PC-3 (cell line): ENCODE results near the gene FIBCD1. TPM values are rescaled to one million over a fixed set of nuclear protein-coding genes. Genes with fewer than 3 reads are reported as not detected.

ENCODE experiments used
- ATAC-seq: fragments of 200-7000 bp; cut with Tn5 transposase; 2 replicates; pipeline ENCODE4 v1.9.1; 2020; ENCODE audit warnings: mild to moderate bottlenecking, moderate library complexity
- BruUV-seq: library from RNA; stranded (reverse); fragments of 400-500 nt; replicated peaks from 2 replicates; lab custom pipeline; 2021; lab: Mats Ljungman, UMichigan
- CTCF ChIA-PET: fragments of 300-600 bp; sonication (Branson Sonifier 250); formaldehyde crosslinking; loops from one replicate; lab custom pipeline; 2022; ENCODE audit warnings: antibody characterized with exemption; lab: Charles Lee
- POLR2A ChIA-PET: fragments of 300-600 bp; sonication (Branson Sonifier 250); formaldehyde crosslinking; loops from one replicate; lab custom pipeline; 2022; ENCODE audit warnings: antibody characterized with exemption; ENCODE audit not compliant: unreplicated experiment; lab: Charles Lee
- DNase-seq: peaks from one replicate; pipeline ENCODE4 v3.0.0-alpha.2; 2015
- H2AFZ ChIP-seq: fragments of 300-600 bp; sonication (generic); 2 replicates; pipeline ENCODE4 v1.6.0; 2016; ENCODE audit warnings: antibody characterized with exemption, low read length
- H3F3A ChIP-seq: fragments of 300-600 bp; sonication (generic); one replicate; pipeline ENCODE4 v1.6.0; 2017; ENCODE audit warnings: antibody characterized with exemption, low read length, control low read depth, mild to moderate bottlenecking; ENCODE audit not compliant: unreplicated experiment
- H3K27ac ChIP-seq: fragments of 300-600 bp; sonication (generic); 2 replicates; pipeline ENCODE4 v1.5.1; 2016; ENCODE audit warnings: mild to moderate bottlenecking, low read length
- H3K27me3 ChIP-seq: fragments of 300-600 bp; sonication (generic); 2 replicates; pipeline ENCODE4 v1.6.1; 2016; ENCODE audit warnings: low read length, mixed read lengths
- H3K36me3 ChIP-seq: fragments of 300-600 bp; sonication (generic); 2 replicates; pipeline ENCODE4 v1.6.1; 2016; ENCODE audit warnings: low read depth, mixed run types, low read length, mixed read lengths
- H3K4me1 ChIP-seq: fragments of 300-600 bp; sonication (generic); 2 replicates; pipeline ENCODE4 v1.5.1; 2016; ENCODE audit warnings: low read length; ENCODE audit not compliant: insufficient read depth
- H3K4me2 ChIP-seq: fragments of 300-600 bp; sonication (generic); 2 replicates; pipeline ENCODE4 v1.6.0; 2016; ENCODE audit warnings: low read length
- H3K4me3 ChIP-seq: fragments of 300-600 bp; sonication (generic); 2 replicates; pipeline ENCODE4 v1.5.1; 2016; ENCODE audit warnings: mild to moderate bottlenecking, low read length, mixed read lengths
- H3K79me2 ChIP-seq: fragments of 300-600 bp; sonication (generic); 2 replicates; pipeline ENCODE4 v1.6.1; 2017; ENCODE audit warnings: low read length, mixed read lengths
- H3K9ac ChIP-seq: fragments of 300-600 bp; sonication (generic); 2 replicates; pipeline ENCODE4 v1.6.0; 2016; ENCODE audit warnings: mild to moderate bottlenecking, low read length
- H3K9me2 ChIP-seq: fragments of 300-600 bp; sonication (generic); replicated peaks from 2 replicates; pipeline ENCODE4 v1.6.1; 2016; ENCODE audit warnings: mixed run types, low read length, mixed read lengths
- H3K9me3 ChIP-seq: fragments of 300-600 bp; sonication (generic); 2 replicates; pipeline ENCODE4 v1.6.1; 2016; ENCODE audit warnings: low read length, mixed read lengths
- H4K20me1 ChIP-seq: fragments of 300-600 bp; sonication (generic); 2 replicates; pipeline ENCODE4 v1.6.1; 2016; ENCODE audit warnings: low read length, mixed read lengths
- CTCF ChIP-seq: fragments of 300-600 bp; sonication (generic); conservative IDR thresholded peaks from 2 replicates; pipeline ENCODE4 v1.5.1; 2017; ENCODE audit warnings: antibody characterized with exemption, low read depth, mild to moderate bottlenecking, low read length
- EZH2 ChIP-seq: fragments of 300-600 bp; sonication (generic); IDR thresholded peaks from one replicate; pipeline ENCODE4 v1.6.1; 2017; ENCODE audit warnings: antibody characterized with exemption, mild to moderate bottlenecking, low read length; ENCODE audit not compliant: unreplicated experiment
- EZH2phosphoT487 ChIP-seq: fragments of 300-600 bp; sonication (generic); IDR thresholded peaks from 2 replicates; pipeline ENCODE4 v1.6.1; 2018; ENCODE audit warnings: mild to moderate bottlenecking, antibody characterized with exemption, low read length, borderline replicate concordance
- intact Hi-C: fragments of 100-400 bp; cut with micrococcal nuclease; formaldehyde crosslinking; loops from 2 replicates; pipeline ENCODE4 v1.9.0; 2023
- total RNA-seq: library from RNA; depleted of rRNA; stranded (reverse); fragments of >200 nt; gene quantifications from 2 replicates; pipeline ENCODE4 v1.2.3, GENCODE V29; 2014

Gene FIBCD1
- total RNA-seq, 1 experiment from 2014 or later, result 8.9 TPM

- TF ChIP-seq EZH2 (no peak), CTCF (no peak)
- Histone ChIP-seq H3K27me3 (peaks cover 8% of the 10 kb centered on the region; the same call in 1 of the 2 replicates), H3K9me2 (no peaks in the 10 kb centered on the region), H3F3A (no peaks in the 10 kb centered on the region), H3K4me2 (no peak overlapping the region), H3K4me1 (peaks cover 24% of the 10 kb centered on the region), H3K27ac (peak overlapping the region; percentile 13; the same call in 1 of the 2 replicates), H3K4me3 (no peak overlapping the region), H3K9ac (no peak overlapping the region), H4K20me1 (no peaks in the 10 kb centered on the region), H3K79me2 (no peaks in the 10 kb centered on the region), H3K36me3 (no peaks in the 10 kb centered on the region), H3K9me3 (no peaks in the 10 kb centered on the region), H2AFZ (peak overlapping the region; percentile 53)
- BruUV-seq, result no TSS peak
- ChIA-PET CTCF (interaction anchor here (0.9 kb wide), 1 partner anchor 66 kb away, joined by 4 read pairs; no protein-coding TSS in a partner anchor), POLR2A (no interaction called here)
- ATAC-seq (no peak), DNase-seq (no peak)
- intact Hi-C loops, result no loop called here
Measured at GRCh38 chr9:130935648-130936271, 3.3 kb downstream of the FIBCD1 start.

GRCh38 chr9:130934702-130935647, 4.1 kb downstream of the FIBCD1 start:
- intact Hi-C loops, result loop anchor here (5.0 kb wide), 1 partner anchor 38 kb away; the partner anchor contains the start of gene QRFP
- no peak overlapping the region for H3K9ac ChIP-seq
- POLR2A ChIA-PET, result no interaction called here
- no peaks in the 10 kb centered on the region for H4K20me1 ChIP-seq
- peaks cover 1% of the 10 kb centered on the region; the same call in 1 of the 2 replicates for H3K27me3 ChIP-seq
- DNase-seq, result no peak
- no peak for ATAC-seq
- H3K4me3 ChIP-seq, result no peak overlapping the region
- no TSS peak for BruUV-seq
- no peaks in the 10 kb centered on the region for H3K79me2 ChIP-seq
- no peak overlapping the region for H3K27ac ChIP-seq
- peaks cover 24% of the 10 kb centered on the region for H3K4me1 ChIP-seq
- CTCF ChIA-PET, result interaction anchor here (0.9 kb wide), 1 partner anchor 65 kb away, joined by 4 read pairs; no protein-coding TSS in a partner anchor
- no peaks in the 10 kb centered on the region for H3F3A ChIP-seq
- no peak for TF ChIP-seq EZH2phosphoT487
- no peaks in the 10 kb centered on the region for H3K36me3 ChIP-seq
- H3K9me2 ChIP-seq, result no peaks in the 10 kb centered on the region
- no peaks in the 10 kb centered on the region for H3K9me3 ChIP-seq
- no peak overlapping the region for H3K4me2 ChIP-seq
- no peak overlapping the region for H2AFZ ChIP-seq

- Histone ChIP-seq H3K27ac (no peak overlapping the region), H3K9me2 (no peaks in the 10 kb centered on the region), H3K4me2 (no peak overlapping the region), H2AFZ (no peak overlapping the region), H3F3A (no peaks in the 10 kb centered on the region), H4K20me1 (no peaks in the 10 kb centered on the region), H3K4me3 (no peak overlapping the region), H3K4me1 (peaks cover 25% of the 10 kb centered on the region), H3K9me3 (no peaks in the 10 kb centered on the region), H3K79me2 (no peaks in the 10 kb centered on the region), H3K36me3 (no peaks in the 10 kb centered on the region), H3K9ac (no peak overlapping the region), H3K27me3 (no peaks in the 10 kb centered on the region)
- no peak for ATAC-seq
- ChIA-PET POLR2A (no interaction called here), CTCF (no interaction called here)
- TF ChIP-seq EZH2phosphoT487 (no peak), CTCF (no peak), EZH2 (no peak)
- no peak for DNase-seq
- BruUV-seq, result no TSS peak
- intact Hi-C loops, result loop anchor here (5.0 kb wide), 1 partner anchor 37 kb away; the partner anchor contains the start of gene QRFP
Measured at GRCh38 chr9:130934246-130934645, 4.8 kb downstream of the FIBCD1 start.
